ENCODE results near the gene DOK6.

The DOK6 gene

GRCh38 chr18:69697069-69697468, 296.4 kb downstream of the DOK6 start:
- DNase-seq (ENCODE audit: low read depth), result no peak
- no peak for TF ChIP-seq CTCF (conservative IDR thresholded peaks at IDR 0.05; ENCODE audit: low read depth, low read length)
- H3K4me3 ChIP-seq (ENCODE audit: low read depth, low read length), result no peak overlapping the region

- no peak for TF ChIP-seq CTCF (conservative IDR thresholded peaks at IDR 0.05; ENCODE audit: low read depth, low read length)
- DNase-seq (ENCODE audit: low read depth), result no peak
Observed at GRCh38 chr18:69697689-69698088, 297.0 kb downstream of the DOK6 start.

GRCh38 chr18:69701305-69701704, 300.6 kb downstream of the DOK6 start:
- DNase-seq (ENCODE audit: low read depth), result no peak
- H3K4me3 ChIP-seq (ENCODE audit: low read depth, low read length), result no peak overlapping the region
- TF ChIP-seq CTCF (conservative IDR thresholded peaks at IDR 0.05; ENCODE audit: low read depth, low read length), result no peak

More at GRCh38 chr18:69697689-69698088, 297.0 kb downstream of the DOK6 start:
- H3K4me3 ChIP-seq (ENCODE audit: low read depth, low read length), result no peak overlapping the region

- DNase-seq (ENCODE audit: low read depth), result no peak
- H3K4me3 ChIP-seq (ENCODE audit: low read depth, low read length), result no peak overlapping the region
- TF ChIP-seq CTCF (conservative IDR thresholded peaks at IDR 0.05; ENCODE audit: low read depth, low read length), result no peak
Observed at GRCh38 chr18:69703461-69703860, 302.8 kb downstream of the DOK6 start.

GRCh38 chr18:69705987-69706386, 305.3 kb downstream of the DOK6 start:
- TF ChIP-seq CTCF (conservative IDR thresholded peaks at IDR 0.05; ENCODE audit: low read depth, low read length), result no peak
- DNase-seq (ENCODE audit: low read depth), result no peak
- no peak overlapping the region for H3K4me3 ChIP-seq (ENCODE audit: low read depth, low read length)

- DNase-seq (ENCODE audit: low read depth), result no peak
- H3K4me3 ChIP-seq (ENCODE audit: low read depth, low read length), result no peak overlapping the region
- TF ChIP-seq CTCF (conservative IDR thresholded peaks at IDR 0.05; ENCODE audit: low read depth, low read length), result no peak
Observed at GRCh38 chr18:69708844-69709243, 308.2 kb downstream of the DOK6 start.

GRCh38 chr18:69715191-69715795, 314.6 kb downstream of the DOK6 start:
- no peak for TF ChIP-seq CTCF (conservative IDR thresholded peaks at IDR 0.05; ENCODE audit: low read depth, low read length)
- DNase-seq (ENCODE audit: low read depth), result no peak
- H3K4me3 ChIP-seq (ENCODE audit: low read depth, low read length), result no peak overlapping the region
